ENCODE results near the gene GDF11. TPM values are rescaled to one million over a fixed set of nuclear protein-coding genes. Genes with fewer than 3 reads are reported as not detected.

Gene GDF11
- total and polyA plus RNA-seq, 2 donors from 2014 or later = 3.4 to 6.2 TPM

GRCh38 chr12:55694651-55695050 is 48.3 kb upstream of the GDF11 start:
- Histone ChIP-seq H3K27me3 (ENCODE audit: control insufficient read depth, insufficient read depth, low read length) (no peaks in the 10 kb centered on the region), H3K27ac (ENCODE audit: low read depth in 2 of 2, low read length in 2 of 2) (no peak overlapping the region), H3K4me1 (ENCODE audit: control insufficient read depth in 2 of 3, insufficient read depth in 2 of 3, low read depth in 1 of 3, low read length in 3 of 3) (no peaks in the 10 kb centered on the region), H3K4me3 (ENCODE audit: low read length in 3 of 3) (no peak overlapping the region), H3K9me3 (ENCODE audit: control insufficient read depth in 2 of 3, insufficient read depth in 1 of 3, low read length in 3 of 3) (no peaks in the 10 kb centered on the region), H3K36me3 (ENCODE audit: control insufficient read depth in 2 of 3, insufficient read depth in 3 of 3, low read length in 3 of 3) (no peaks in the 10 kb centered on the region), H3K9ac (ENCODE audit: low read length in 3 of 3) (no peak overlapping the region)
- peak in 1 of 5 donors; percentile 29 for DNase-seq
- intact Hi-C loops (cut with DNase I) = no loop called here
- FAIRE-seq = no peak
- TF ChIP-seq CTCF (IDR thresholded peaks at IDR 0.05; ENCODE audit: borderline replicate concordance, extremely low read depth, insufficient read depth) = no peak

DNA sequence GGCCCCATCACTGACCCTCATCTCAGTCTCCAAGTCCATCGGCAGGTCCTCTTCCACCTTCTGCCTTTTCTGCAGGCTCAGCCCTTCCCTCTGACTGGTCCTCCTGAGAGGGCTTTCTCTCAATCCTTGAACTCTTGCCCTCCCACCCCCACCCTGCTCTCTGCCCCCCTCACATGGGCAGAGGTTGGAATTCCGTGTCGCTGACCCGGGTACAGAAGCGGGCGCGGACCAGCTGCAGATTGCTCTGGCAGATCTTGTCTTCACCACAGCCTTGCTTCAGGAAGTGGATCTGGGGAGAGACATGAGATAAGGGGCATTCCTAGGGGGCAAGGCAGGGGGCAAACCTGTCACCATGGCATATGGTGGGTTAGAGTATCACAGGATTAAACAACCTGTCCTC is 47.6 kb upstream of the GDF11 start:
- DNase-seq (peak in 1 of 5 donors; percentile 19), FAIRE-seq (no peak)
- no peak overlapping the region for H3K27ac ChIP-seq (ENCODE audit: low read depth in 2 of 2, low read length in 2 of 2)
- no peaks in the 10 kb centered on the region for H3K27me3 ChIP-seq (ENCODE audit: control insufficient read depth, insufficient read depth, low read length)
- H3K36me3 ChIP-seq (ENCODE audit: control insufficient read depth in 2 of 3, insufficient read depth in 3 of 3, low read length in 3 of 3) = no peaks in the 10 kb centered on the region
- no peak overlapping the region for H3K9ac ChIP-seq (ENCODE audit: low read length in 3 of 3)
- no peaks in the 10 kb centered on the region for H3K4me1 ChIP-seq (ENCODE audit: control insufficient read depth in 2 of 3, insufficient read depth in 2 of 3, low read depth in 1 of 3, low read length in 3 of 3)
- no peaks in the 10 kb centered on the region for H3K9me3 ChIP-seq (ENCODE audit: control insufficient read depth in 2 of 3, insufficient read depth in 1 of 3, low read length in 3 of 3)
- TF ChIP-seq CTCF (IDR thresholded peaks at IDR 0.05; ENCODE audit: borderline replicate concordance, extremely low read depth, insufficient read depth) = no peak
- H3K4me3 ChIP-seq (ENCODE audit: low read length in 3 of 3) = no peak overlapping the region
- intact Hi-C loops (cut with DNase I) = no loop called here

- no peaks in the 10 kb centered on the region for H3K36me3 ChIP-seq (ENCODE audit: control insufficient read depth in 2 of 3, insufficient read depth in 3 of 3, low read length in 3 of 3)
- intact Hi-C loops (cut with DNase I) = no loop called here
- no peak overlapping the region for H3K9ac ChIP-seq (ENCODE audit: low read length in 3 of 3)
- H3K4me3 ChIP-seq (ENCODE audit: low read length in 3 of 3) = no peak overlapping the region
- peak in 1 of 5 donors; percentile 9 for DNase-seq
- no peak for TF ChIP-seq CTCF (IDR thresholded peaks at IDR 0.05; ENCODE audit: borderline replicate concordance, extremely low read depth, insufficient read depth)
- no peaks in the 10 kb centered on the region for H3K9me3 ChIP-seq (ENCODE audit: control insufficient read depth in 2 of 3, insufficient read depth in 1 of 3, low read length in 3 of 3)
- H3K4me1 ChIP-seq (ENCODE audit: control insufficient read depth in 2 of 3, insufficient read depth in 2 of 3, low read depth in 1 of 3, low read length in 3 of 3) = no peaks in the 10 kb centered on the region
- FAIRE-seq = no peak
- H3K27me3 ChIP-seq (ENCODE audit: control insufficient read depth, insufficient read depth, low read length) = no peaks in the 10 kb centered on the region
- no peak overlapping the region for H3K27ac ChIP-seq (ENCODE audit: low read depth in 2 of 2, low read length in 2 of 2)
Measured at GRCh38 chr12:55696141-55696540, 46.8 kb upstream of the GDF11 start.

DNA sequence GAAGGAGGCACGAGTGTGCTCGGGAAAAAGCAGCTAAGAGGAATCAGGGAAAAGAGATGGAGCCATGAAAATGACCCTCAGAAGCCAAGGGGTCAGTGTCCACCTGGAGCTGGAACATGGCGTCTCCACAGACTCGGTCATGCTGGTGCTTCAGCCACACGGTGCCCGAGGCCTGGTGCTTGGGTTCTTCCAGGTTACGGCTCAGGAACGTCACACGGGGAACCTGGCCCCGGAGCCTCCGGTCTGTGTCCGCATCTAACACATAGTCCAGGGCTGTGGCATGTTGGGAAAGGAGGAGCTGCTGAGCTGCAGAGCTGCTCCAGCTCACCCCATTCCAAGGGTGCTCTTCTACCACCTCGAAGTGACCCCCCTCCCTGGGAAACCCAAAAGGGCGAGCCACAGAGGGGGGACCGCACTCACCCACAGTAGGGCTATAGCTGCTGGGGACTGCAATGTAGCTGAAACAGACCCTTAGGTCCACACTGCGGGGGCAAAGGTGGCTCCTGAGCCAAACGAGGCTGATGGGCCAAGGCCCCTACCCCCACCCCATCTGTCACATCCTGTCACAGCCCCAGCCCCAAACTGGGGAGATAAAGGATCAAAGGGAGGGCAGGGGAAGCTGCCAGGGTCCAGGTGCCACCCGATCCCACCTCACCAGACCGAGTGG is 46.0 kb upstream of the GDF11 start:
- H3K9ac ChIP-seq (ENCODE audit: low read length in 3 of 3) = no peak overlapping the region
- H3K27me3 ChIP-seq (ENCODE audit: control insufficient read depth, insufficient read depth, low read length) = no peaks in the 10 kb centered on the region
- H3K4me3 ChIP-seq (ENCODE audit: low read length in 3 of 3) = no peak overlapping the region
- TF ChIP-seq CTCF (IDR thresholded peaks at IDR 0.05; ENCODE audit: borderline replicate concordance, extremely low read depth, insufficient read depth) = no peak
- DNase-seq (peak in 1 of 5 donors; percentile 25), FAIRE-seq (no peak)
- H3K36me3 ChIP-seq (ENCODE audit: control insufficient read depth in 2 of 3, insufficient read depth in 3 of 3, low read length in 3 of 3) = no peaks in the 10 kb centered on the region
- intact Hi-C loops (cut with DNase I) = no loop called here
- H3K27ac ChIP-seq (ENCODE audit: low read depth in 2 of 2, low read length in 2 of 2) = no peak overlapping the region
- no peaks in the 10 kb centered on the region for H3K4me1 ChIP-seq (ENCODE audit: control insufficient read depth in 2 of 3, insufficient read depth in 2 of 3, low read depth in 1 of 3, low read length in 3 of 3)
- no peaks in the 10 kb centered on the region for H3K9me3 ChIP-seq (ENCODE audit: control insufficient read depth in 2 of 3, insufficient read depth in 1 of 3, low read length in 3 of 3)

Measured in kidney (tissue), 14 donors.